CD4-positive, CD25-positive, alpha-beta regulatory T cell (primary cell): Measurements from ENCODE around the gene SART3. TPM values are rescaled to one million over a fixed set of nuclear protein-coding genes. Genes with fewer than 3 reads are reported as not detected.
"Not testable (repeated sequence)": the region's sequence is repeated elsewhere in the genome, so short reads cannot be mapped to it uniquely, and the experiment has no call there.

Source experiments
- ATAC-seq, 2 donors: fragments of 150-1000 bp; cut with Tn5 transposase; one replicate each; pipeline ENCODE4 v1.10.0; 2021; ENCODE audit warnings: low read depth in 2 of 2, moderate number of reproducible peaks in 2 of 2, moderate library complexity in 1 of 2
- DNase-seq, 3 donors: peaks; one replicate each; pipeline versions ENCODE4 v3.0.0 to v3.0.0-alpha.2; 2012 to 2022; ENCODE audit warnings: mixed read lengths in 1 of 3
- H3K27ac ChIP-seq: one replicate; pipeline ENCODE4 v1.7.0; 2013; ENCODE audit warnings: mild to moderate bottlenecking, low read length; ENCODE audit not compliant: insufficient read depth, poor library complexity, severe bottlenecking
- H3K27me3 ChIP-seq: one replicate; pipeline ENCODE4 v1.7.0; 2013; ENCODE audit warnings: low read length; ENCODE audit not compliant: control insufficient read depth, insufficient read depth
- H3K36me3 ChIP-seq: one replicate; pipeline ENCODE4 v1.7.0; 2013; ENCODE audit warnings: mild to moderate bottlenecking, low read length, moderate library complexity; ENCODE audit not compliant: control insufficient read depth, insufficient read depth
- H3K4me1 ChIP-seq: 2 replicates; pipeline ENCODE4 v1.7.0; 2013; ENCODE audit warnings: mild to moderate bottlenecking, low read length; ENCODE audit not compliant: insufficient read depth, control insufficient read depth, poor library complexity, severe bottlenecking
- H3K4me3 ChIP-seq: one replicate; pipeline ENCODE4 v1.7.0; 2013; ENCODE audit warnings: low read depth, mild to moderate bottlenecking, low read length, moderate library complexity
- H3K9me3 ChIP-seq, 2 experiments: 1 replicate in 1 of 2; 2 replicates in 1 of 2; pipeline ENCODE4 v1.7.0; 2013; ENCODE audit warnings: low read length in 2 of 2, mild to moderate bottlenecking in 1 of 2, moderate library complexity in 1 of 2; ENCODE audit not compliant: control insufficient read depth in 2 of 2
- H3K27ac Mint-ChIP-seq, 3 donors: one replicate each; pipeline ENCODE4 v1.8.0; 2020 to 2022; ENCODE audit warnings: mild to moderate bottlenecking in 3 of 3, mixed read lengths in 3 of 3, moderate library complexity in 2 of 3
- H3K27me3 Mint-ChIP-seq: one replicate; pipeline ENCODE4 v1.8.0; 2022; ENCODE audit warnings: mild to moderate bottlenecking, mixed read lengths
- H3K36me3 Mint-ChIP-seq: one replicate; pipeline ENCODE4 v1.8.0; 2020; ENCODE audit warnings: mixed read lengths
- H3K4me1 Mint-ChIP-seq, 4 donors: one replicate each; pipeline ENCODE4 v1.8.0; 2020 to 2022; ENCODE audit warnings: mixed read lengths in 4 of 4, mild to moderate bottlenecking in 1 of 4
- H3K4me3 Mint-ChIP-seq, 4 donors: one replicate each; pipeline ENCODE4 v1.8.0; 2020 to 2022; ENCODE audit warnings: mild to moderate bottlenecking in 4 of 4, mixed read lengths in 4 of 4, moderate library complexity in 3 of 4
- H3K9me3 Mint-ChIP-seq, 7 donors: one replicate each; pipeline ENCODE4 v1.8.0; 2020 to 2022; ENCODE audit warnings: mixed read lengths in 7 of 7, mild to moderate bottlenecking in 3 of 7, moderate library complexity in 2 of 7
- polyA plus RNA-seq, 4 donors: library from polyadenylated mRNA; unstranded; fragments of 300-500 nt; fragmentation: Illumina TruSeq; gene quantifications; one replicate each; pipeline ENCODE4 v1.2.3, GENCODE V29; 2021
- total RNA-seq: library from RNA; stranded (reverse); gene quantifications from one replicate; pipeline ENCODE4 v1.2.3, GENCODE V29; 2022

Gene SART3
- total and polyA plus RNA-seq, 5 donors from 2014 or later, result 25.3 to 107 (median 32.6) TPM

- peaks cover 11% of the 10 kb centered on the region for H3K36me3 Mint-ChIP-seq
- H3K9me3 Mint-ChIP-seq, result no peaks in the 10 kb centered on the region
- peak overlapping the region; percentile 98 to 100 (median 100) for H3K4me3 Mint-ChIP-seq
- no peaks in the 10 kb centered on the region for H3K27me3 ChIP-seq
- H3K4me3 ChIP-seq, result peak overlapping the region; percentile 97
- no peak for ATAC-seq
- peaks cover 18 to 61% (median 36%) of the 10 kb centered on the region in 4 donors for H3K4me1 Mint-ChIP-seq
- H3K27ac ChIP-seq, result peak overlapping the region; percentile 93
- peaks cover 69% of the 10 kb centered on the region for H3K4me1 ChIP-seq
- peaks cover 31% of the 10 kb centered on the region for H3K36me3 ChIP-seq
- no peaks in the 10 kb centered on the region for H3K27me3 Mint-ChIP-seq
- DNase-seq, result no peak
- H3K9me3 ChIP-seq, result no peaks in the 10 kb centered on the region
- peak overlapping the region; percentile 92 to 100 (median 99) for H3K27ac Mint-ChIP-seq
Observed at GRCh38 chr12:108561852-108562347, 927 bp upstream of the SART3 start.

GRCh38 chr12:108560321-108560721, 652 bp downstream of the SART3 start:
- Mint-ChIP-seq H3K9me3 (no peaks in the 10 kb centered on the region), H3K27me3 (no peaks in the 10 kb centered on the region), H3K27ac (peak overlapping the region; percentile 99 to 100 (median 100)), H3K36me3 (peaks cover 7% of the 10 kb centered on the region), H3K4me1 (peaks cover 18 to 65% (median 44%) of the 10 kb centered on the region in 4 donors), H3K4me3 (peak overlapping the region; percentile 98 to 100 (median 100))
- H3K4me3 ChIP-seq, result peak overlapping the region; percentile 97
- DNase-seq, result no peak
- no peak for ATAC-seq
- peaks cover 73% of the 10 kb centered on the region for H3K4me1 ChIP-seq
- H3K9me3 ChIP-seq, result no peaks in the 10 kb centered on the region
- peak overlapping the region; percentile 93 for H3K27ac ChIP-seq
- H3K36me3 ChIP-seq, result peaks cover 23% of the 10 kb centered on the region
- H3K27me3 ChIP-seq, result no peaks in the 10 kb centered on the region

GRCh38 chr12:108559748-108560147, 1.2 kb downstream of the SART3 start:
- no peak for ATAC-seq
- Histone ChIP-seq H3K9me3 (no peaks in the 10 kb centered on the region), H3K4me1 (peaks cover 76% of the 10 kb centered on the region), H3K36me3 (peaks cover 17% of the 10 kb centered on the region), H3K27ac (no peak overlapping the region), H3K27me3 (no peaks in the 10 kb centered on the region), H3K4me3 (peak overlapping the region; percentile 97)
- Mint-ChIP-seq H3K27ac (peak overlapping the region; percentile 94 to 100 (median 99)), H3K4me3 (peak overlapping the region; percentile 98 to 100 (median 100)), H3K9me3 (no peaks in the 10 kb centered on the region), H3K27me3 (no peaks in the 10 kb centered on the region), H3K36me3 (peaks cover 10% of the 10 kb centered on the region), H3K4me1 (peaks cover 21 to 70% (median 49%) of the 10 kb centered on the region in 4 donors)
- DNase-seq, result no peak

- no peaks in the 10 kb centered on the region for H3K9me3 Mint-ChIP-seq
- peak overlapping the region; percentile 86 to 100 (median 100) for H3K4me3 Mint-ChIP-seq
- peaks cover 23 to 74% (median 52%) of the 10 kb centered on the region in 4 donors for H3K4me1 Mint-ChIP-seq
- no peak for ATAC-seq
- H3K27ac Mint-ChIP-seq, result peak overlapping the region in 1 of 3 donors; percentile 99
- H3K36me3 ChIP-seq, result peaks cover 12% of the 10 kb centered on the region
- H3K9me3 ChIP-seq, result no peaks in the 10 kb centered on the region
- no peak for DNase-seq
- no peaks in the 10 kb centered on the region for H3K27me3 Mint-ChIP-seq
- peak overlapping the region; percentile 10 for H3K27ac ChIP-seq
- H3K27me3 ChIP-seq, result no peaks in the 10 kb centered on the region
- peak overlapping the region; percentile 49 for H3K4me3 ChIP-seq
- H3K4me1 ChIP-seq, result peaks cover 76% of the 10 kb centered on the region
- H3K36me3 Mint-ChIP-seq, result peaks cover 11% of the 10 kb centered on the region
Observed at GRCh38 chr12:108559007-108559655, 1.8 kb downstream of the SART3 start.

- not testable (repeated sequence) for H3K27ac ChIP-seq
- H3K4me3 Mint-ChIP-seq, result peak overlapping the region in 3 of 4 donors; percentile 6 to 44 (median 29)
Observed at GRCh38 chr12:108555383-108555782, 5.6 kb downstream of the SART3 start.

GRCh38 chr12:108553799-108554198, 7.2 kb downstream of the SART3 start:
- H3K36me3 ChIP-seq, result peaks cover 14% of the 10 kb centered on the region
- H3K4me3 ChIP-seq, result peak overlapping the region; percentile 26
- Mint-ChIP-seq H3K4me1 (peaks cover 11 to 91% (median 74%) of the 10 kb centered on the region in 4 donors), H3K27ac (peak overlapping the region in 1 of 3 donors; percentile 8), H3K9me3 (no peaks in the 10 kb centered on the region), H3K4me3 (peak overlapping the region in 1 of 4 donors; percentile 45), H3K27me3 (no peaks in the 10 kb centered on the region), H3K36me3 (peaks cover 13% of the 10 kb centered on the region)
- DNase-seq, result no peak
- H3K4me1 ChIP-seq, result peaks cover 41% of the 10 kb centered on the region
- no peak overlapping the region for H3K27ac ChIP-seq
- no peaks in the 10 kb centered on the region for H3K9me3 ChIP-seq
- ATAC-seq, result no peak
- H3K27me3 ChIP-seq, result no peaks in the 10 kb centered on the region

More at GRCh38 chr12:108555383-108555782, 5.6 kb downstream of the SART3 start:
- Histone ChIP-seq H3K4me3 (peak overlapping the region; percentile 40), H3K36me3 (peaks cover 12% of the 10 kb centered on the region), H3K4me1 (peaks cover 57% of the 10 kb centered on the region)
- not testable (repeated sequence) for H3K9me3 ChIP-seq, DNase-seq, H3K27me3 ChIP-seq, H3K36me3 Mint-ChIP-seq, ATAC-seq, H3K27me3 Mint-ChIP-seq, H3K9me3 Mint-ChIP-seq
- peaks cover 10 to 94% (median 75%) of the 10 kb centered on the region in 4 donors for H3K4me1 Mint-ChIP-seq
- H3K27ac Mint-ChIP-seq, result peak overlapping the region in 2 of 3 donors; percentile 31 to 51

GRCh38 chr12:108551535-108551934, 9.4 kb downstream of the SART3 start:
- Mint-ChIP-seq H3K36me3 (peaks cover 23% of the 10 kb centered on the region), H3K9me3 (no peaks in the 10 kb centered on the region), H3K4me1 (peaks cover 12 to 76% (median 64%) of the 10 kb centered on the region in 4 donors), H3K27me3 (no peaks in the 10 kb centered on the region), H3K4me3 (peak overlapping the region in 3 of 4 donors; percentile 21 to 91 (median 36)), H3K27ac (no peak overlapping the region)
- peaks cover 31% of the 10 kb centered on the region for H3K36me3 ChIP-seq
- DNase-seq, result no peak
- H3K4me3 ChIP-seq, result peak overlapping the region; percentile 49
- no peaks in the 10 kb centered on the region for H3K27me3 ChIP-seq
- no peak for ATAC-seq
- no peak overlapping the region for H3K27ac ChIP-seq
- peaks cover 22% of the 10 kb centered on the region for H3K4me1 ChIP-seq
- no peaks in the 10 kb centered on the region for H3K9me3 ChIP-seq
